K562 (cell line): ENCODE measurements around the gene PRKG1. TPM values are rescaled to one million over a fixed set of nuclear protein-coding genes. Genes with fewer than 3 reads are reported as not detected.
A peak's percentile ranks its signal among the peaks of the same experiment; 100 is the strongest.

ENCODE experiments used
- ATAC-seq: fragments of 200-7000 bp; cut with Tn5 transposase; 3 replicates; pipeline ENCODE4 v1.9.1; 2020; ENCODE audit warnings: moderate library complexity
- BruUV-seq: library from RNA; stranded (reverse); fragments of 400-500 nt; replicated peaks from 2 replicates; lab custom pipeline; 2021; lab: Mats Ljungman, UMichigan
- CTCF ChIA-PET: fragments of 300-600 bp; formaldehyde crosslinking; extraction: SDS; loops from one replicate; lab custom pipeline; 2021; ENCODE audit warnings: low intra/inter-chr PET ratio; lab: Yijun Ruan, JAX
- POLR2A ChIA-PET: fragments of 300-600, 350-650 bp; sonication (Branson Sonifier 250); formaldehyde crosslinking; extraction: SDS; loops from one replicate; lab custom pipeline; 2021; ENCODE audit warnings: antibody characterized with exemption, inconsistent platforms; lab: Yijun Ruan, JAX
- DNase-seq, 4 experiments: peaks; one replicate each; pipeline versions ENCODE4 v3.0.0 to v3.0.0-alpha.2; 2011 to 2018; ENCODE audit warnings: low spot score in 3 of 4, mixed read lengths in 3 of 4; ENCODE audit errors: extremely low read depth in 1 of 4
- FAIRE-seq: peaks from 2 replicates; lab custom pipeline; 2011; peaks lifted over from hg19 to GRCh38; lab: Jason Lieb, UNC
- H2AFZ ChIP-seq: 2 replicates; pipeline ENCODE4 v1.6.0; 2011; ENCODE audit warnings: low read depth, low read length, control low read depth, inconsistent platforms
- H3K27ac ChIP-seq: fragments of 200-600 bp; 3 replicates; pipeline ENCODE4 v1.8.0; 2011; ENCODE audit warnings: low read depth, mild to moderate bottlenecking, control low read depth, inconsistent platforms, low read length, moderate library complexity, mixed read lengths; ENCODE audit errors: extremely low read depth
- H3K27me3 ChIP-seq, 2 experiments: fragments of 300-600 bp in 1 of 2; 2 replicates in 1 of 2; 3 replicates in 1 of 2; pipeline versions ENCODE4 v1.6.0 to v1.8.0; 2011; ENCODE audit warnings: inconsistent platforms in 2 of 2, low read length in 2 of 2, mild to moderate bottlenecking in 1 of 2, mixed read lengths in 1 of 2, moderate library complexity in 1 of 2; ENCODE audit not compliant: control insufficient read depth in 2 of 2, insufficient read depth in 2 of 2
- H3K36me3 ChIP-seq: fragments of 300-600 bp; 3 replicates; pipeline ENCODE4 v1.8.0; 2011; ENCODE audit warnings: mild to moderate bottlenecking, low read length, inconsistent platforms; ENCODE audit not compliant: control insufficient read depth, insufficient read depth
- H3K4me1 ChIP-seq, 2 experiments: fragments of 200-600 bp in 1 of 2; replicated peaks in 1 of 2; 2 replicates in 1 of 2; 3 replicates in 1 of 2; pipeline versions ENCODE4 v1.5.1 to v1.8.0; 2011; ENCODE audit warnings: inconsistent platforms in 2 of 2, low read length in 2 of 2, mild to moderate bottlenecking in 1 of 2, mixed read lengths in 1 of 2, moderate library complexity in 1 of 2; ENCODE audit not compliant: control insufficient read depth in 2 of 2, insufficient read depth in 2 of 2
- H3K4me2 ChIP-seq: 2 replicates; pipeline ENCODE4 v1.6.1; 2011; ENCODE audit warnings: low read length, control low read depth, inconsistent platforms, mixed read lengths; ENCODE audit not compliant: insufficient read depth
- H3K4me3 ChIP-seq: fragments of 200-600 bp; sonication (generic), shearing (Covaris generic); 2 replicates; pipeline ENCODE4 v1.5.1; 2016; ENCODE audit warnings: control low read depth, inconsistent platforms
- H3K79me2 ChIP-seq: fragments of 200-600 bp; 3 replicates; pipeline ENCODE4 v1.8.0; 2011; ENCODE audit warnings: low read length, inconsistent platforms; ENCODE audit not compliant: control insufficient read depth, insufficient read depth
- H3K9ac ChIP-seq, 2 experiments: 2 replicates each; pipeline versions ENCODE4 v1.6.0 to v1.6.1; 2011; ENCODE audit warnings: low read depth in 2 of 2, low read length in 2 of 2, control low read depth in 1 of 2, inconsistent platforms in 1 of 2, mild to moderate bottlenecking in 1 of 2, mixed read lengths in 1 of 2; ENCODE audit not compliant: insufficient read depth in 1 of 2
- H3K9me1 ChIP-seq: one replicate; pipeline ENCODE4 v1.6.0; 2011; ENCODE audit warnings: inconsistent platforms, mild to moderate bottlenecking, low read length, moderate library complexity; ENCODE audit not compliant: control insufficient read depth, insufficient read depth
- H3K9me3 ChIP-seq: replicated peaks from 2 replicates; pipeline ENCODE4 v1.5.1; 2011; ENCODE audit warnings: low read depth, low read length, inconsistent platforms; ENCODE audit not compliant: control insufficient read depth, insufficient read depth
- H4K20me1 ChIP-seq: replicated peaks from 2 replicates; pipeline ENCODE4 v1.6.1; 2011; ENCODE audit warnings: low read length, inconsistent platforms, mixed read lengths; ENCODE audit not compliant: control insufficient read depth, insufficient read depth
- ATF4 ChIP-seq: fragments of 450-650 bp; formaldehyde crosslinking; IDR thresholded peaks from 2 replicates; pipeline ENCODE4 v1.4.0; 2022; ENCODE audit warnings: mild to moderate bottlenecking, moderate library complexity
- ETS2 ChIP-seq: IDR thresholded peaks from 2 replicates; pipeline ENCODE4 v1.6.1; 2016; ENCODE audit warnings: borderline replicate concordance, missing genetic modification characterization, mild to moderate bottlenecking, moderate library complexity, missing compliant biosample characterization; ENCODE audit not compliant: poor library complexity, severe bottlenecking
- FOXP4 ChIP-seq: sonication (generic); formaldehyde crosslinking; IDR thresholded peaks from 2 replicates; pipeline ENCODE4 v1.8.0; 2022; ENCODE audit warnings: mild to moderate bottlenecking, missing genetic modification reagents, borderline replicate concordance
- GTF2A2 ChIP-seq: IDR thresholded peaks from 2 replicates; pipeline ENCODE4 v1.6.1; 2016; ENCODE audit warnings: mild to moderate bottlenecking, missing genetic modification characterization, missing compliant biosample characterization
- NBN ChIP-seq: fragments of 450-650 bp; IDR thresholded peaks from 2 replicates; pipeline ENCODE4 v1.6.1; 2016; ENCODE audit warnings: low read depth, mild to moderate bottlenecking
- NCOA1 ChIP-seq: fragments of 450-650 bp; IDR thresholded peaks from 2 replicates; pipeline ENCODE4 v1.6.1; 2016; ENCODE audit warnings: low read depth
- NCOR1 ChIP-seq: fragments of 450-650 bp; IDR thresholded peaks from 2 replicates; pipeline ENCODE4 v1.6.1; 2016; ENCODE audit warnings: mild to moderate bottlenecking, moderate library complexity
- NR0B1 ChIP-seq: fragments of 450-650 bp; IDR thresholded peaks from one replicate; pipeline ENCODE4 v1.6.1; 2018; ENCODE audit warnings: mild to moderate bottlenecking, moderate library complexity; ENCODE audit not compliant: partially characterized antibody
- STAG1 ChIP-seq: sonication (generic); formaldehyde crosslinking; IDR thresholded peaks from 2 replicates; pipeline ENCODE4 v1.5.0; 2020; ENCODE audit warnings: missing genetic modification reagents, borderline replicate concordance
- TEAD1 ChIP-seq, 2 experiments: fragments of 450-650 bp in 1 of 2; sonication (generic) in 1 of 2; formaldehyde crosslinking; IDR thresholded peaks; 2 replicates each; pipeline versions ENCODE4 v1.4.0 to v1.8.0; 2020 to 2022; ENCODE audit warnings: mild to moderate bottlenecking in 2 of 2, missing genetic modification reagents in 1 of 2
- TEAD2 ChIP-seq: fragments of 450-650 bp; IDR thresholded peaks from 2 replicates; pipeline ENCODE4 v1.6.1; 2016; ENCODE audit warnings: missing genetic modification characterization, control low read depth, missing compliant biosample characterization
- ZNF134 ChIP-seq: fragments of 250-450 bp; sonication (Bioruptor Pico); conservative IDR thresholded peaks from 2 replicates; pipeline ENCODE4 v1.4.0; 2020
- WGBS: fragments of 100-300 bp; shearing (Covaris generic); methylation state at CpG from one replicate; pipeline ENCODE4 v1.1.6; 2016; ENCODE audit warnings: low coverage, mixed read lengths; ENCODE audit not compliant: insufficient coverage; ENCODE audit errors: missing lambda C conversion rate; 5-methylcytosine and 5-hydroxymethylcytosine counted together
- in situ Hi-C: fragments of 300-500 bp; cut with MboI; formaldehyde crosslinking; loops from 4 replicates; pipeline ENCODE4 v1.15.0; 2018; ENCODE audit warnings: inconsistent platforms, mixed read lengths
- intact Hi-C: fragments of 100-400 bp; cut with micrococcal nuclease; formaldehyde crosslinking; loops from 2 replicates; pipeline ENCODE4 v1.14.2; 2022
- polyA plus RNA-seq, 8 experiments: library from polyadenylated mRNA; depleted of rRNA in 4 of 8; stranded (reverse) in 5 of 8; unstranded in 3 of 8; fragments of >200 nt; fragmentation: Nextera tagmentation in 2 of 8; fragmentation: Illumina TruSeq in 1 of 8; extraction: Ambion mirVana in 2 of 8; extraction: Trizol in 1 of 8; gene quantifications; 2 replicates each; pipeline versions ENCODE4 v1.2.1 to v1.2.3, GENCODE V29; 2011 to 2014; ENCODE audit warnings: inconsistent platforms in 1 of 8, missing spikeins in 1 of 8
- total RNA-seq, 7 experiments: library from RNA; depleted of rRNA in 6 of 7; stranded (reverse); fragments of >200 nt in 6 of 7; fragmentation: Illumina TruSeq in 2 of 7; extraction: Trizol in 2 of 7; gene quantifications; 2 replicates each; pipeline versions ENCODE4 v1.2.1 to v1.2.3, GENCODE V29; 2011 to 2021; ENCODE audit warnings: low replicate concordance in 1 of 7

PRKG1 gene
- total and polyA plus RNA-seq, 9 of the 15 experiments (the other 6 are each of a cell fraction or from before 2014, with no cell fraction given): 0.22 TPM; not detected in 8

GRCh38 chr10:52279546-52279945 lies 1205.3 kb downstream of the PRKG1 start (continued):
- TF ChIP-seq ETS2 (tag) (no peak), STAG1 (CRISPR knock-in tag) (no peak), TEAD1 (CRISPR knock-in tag; IDR thresholded peaks at IDR 0.05) (no peak), ZNF134 (CRISPR knock-in tag) (no peak), GTF2A2 (no peak), NBN (no peak)

GRCh38 chr10:52280051-52280450 lies 1205.8 kb downstream of the PRKG1 start:
- 0% methylated on average over 1 of the region's 1 CpG for WGBS
- no peaks in the 10 kb centered on the region for H4K20me1 ChIP-seq
- BruUV-seq: no TSS peak
- no peaks in the 10 kb centered on the region; the same call in none of the 2 replicates for H3K9me3 ChIP-seq
- ChIA-PET POLR2A (no interaction called here), CTCF (no interaction called here)
- DNase-seq: no peak
- ATAC-seq: no peak
- no peaks in the 10 kb centered on the region for H3K4me1 ChIP-seq
- no peaks in the 10 kb centered on the region for H3K27me3 ChIP-seq
- no peak overlapping the region for H2AFZ ChIP-seq
- H3K4me3 ChIP-seq: no peak overlapping the region
- intact Hi-C loops (no loop called here), in situ Hi-C loops (no loop called here)
- no peaks in the 10 kb centered on the region for H3K36me3 ChIP-seq
- TF ChIP-seq NR0B1: no peak
- TF ChIP-seq ATF4 (CRISPR knock-in tag): peak; percentile 50; the same call in 1 of the 2 replicates
- no peak for TF ChIP-seq NCOA1
- TF ChIP-seq NCOR1: no peak
- no peak for TF ChIP-seq FOXP4 (CRISPR knock-in tag)
- no peak for TF ChIP-seq TEAD2 (tag)
- H3K79me2 ChIP-seq: no peaks in the 10 kb centered on the region
- no peak for FAIRE-seq
- H3K27ac ChIP-seq: no peak overlapping the region
- no peak overlapping the region for H3K4me2 ChIP-seq
- no peaks in the 10 kb centered on the region for H3K9me1 ChIP-seq
- H3K9ac ChIP-seq: no peak overlapping the region
